Measurements from ENCODE around the gene SMC6. TPM values are rescaled to one million over a fixed set of nuclear protein-coding genes. Genes with fewer than 3 reads are reported as not detected.

The SMC6 gene
- total RNA-seq, 2 donors from 2014 or later = 10.4 to 13.4 TPM

DNA sequence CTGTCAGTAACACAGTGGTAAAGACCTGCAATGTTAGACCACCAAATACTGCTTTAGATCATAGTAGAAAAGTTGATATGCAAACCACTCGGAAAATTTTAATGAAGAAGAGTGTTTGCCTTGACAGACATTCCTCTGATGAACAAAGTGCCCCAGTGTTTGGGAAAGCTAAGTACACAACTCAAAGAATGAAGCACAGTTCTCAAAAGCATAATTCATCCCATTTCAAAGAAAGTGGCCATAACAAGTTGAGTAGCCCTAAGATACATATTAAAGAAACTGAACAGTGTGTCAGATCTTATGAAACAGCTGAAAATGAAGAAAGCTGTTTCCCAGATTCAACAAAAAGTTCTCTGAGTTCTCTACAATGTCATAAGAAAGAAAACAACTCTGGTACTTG is 27.9 kb upstream of the SMC6 start:
- Histone ChIP-seq H3K4me1 (ENCODE audit: control insufficient read depth in 1 of 2, low read depth in 2 of 2) (no peaks in the 10 kb centered on the region), H3K27me3 (replicated peaks; ENCODE audit: insufficient read depth) (no peaks in the 10 kb centered on the region), H3K27ac (no peak overlapping the region), H3K4me3 (no peak overlapping the region), H3K36me3 (no peaks in the 10 kb centered on the region), H3K9me3 (no peaks in the 10 kb centered on the region)
- TF ChIP-seq, protein P1, sequence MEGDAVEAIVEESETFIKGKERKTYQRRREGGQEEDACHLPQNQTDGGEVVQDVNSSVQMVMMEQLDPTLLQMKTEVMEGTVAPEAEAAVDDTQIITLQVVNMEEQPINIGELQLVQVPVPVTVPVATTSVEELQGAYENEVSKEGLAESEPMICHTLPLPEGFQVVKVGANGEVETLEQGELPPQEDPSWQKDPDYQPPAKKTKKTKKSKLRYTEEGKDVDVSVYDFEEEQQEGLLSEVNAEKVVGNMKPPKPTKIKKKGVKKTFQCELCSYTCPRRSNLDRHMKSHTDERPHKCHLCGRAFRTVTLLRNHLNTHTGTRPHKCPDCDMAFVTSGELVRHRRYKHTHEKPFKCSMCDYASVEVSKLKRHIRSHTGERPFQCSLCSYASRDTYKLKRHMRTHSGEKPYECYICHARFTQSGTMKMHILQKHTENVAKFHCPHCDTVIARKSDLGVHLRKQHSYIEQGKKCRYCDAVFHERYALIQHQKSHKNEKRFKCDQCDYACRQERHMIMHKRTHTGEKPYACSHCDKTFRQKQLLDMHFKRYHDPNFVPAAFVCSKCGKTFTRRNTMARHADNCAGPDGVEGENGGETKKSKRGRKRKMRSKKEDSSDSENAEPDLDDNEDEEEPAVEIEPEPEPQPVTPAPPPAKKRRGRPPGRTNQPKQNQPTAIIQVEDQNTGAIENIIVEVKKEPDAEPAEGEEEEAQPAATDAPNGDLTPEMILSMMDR (IDR thresholded peaks at IDR 0.05) = no peak
- ATAC-seq (ENCODE audit: insufficient number of reproducible peaks, low FRiP score, low read depth) = no peak
- DNase-seq (ENCODE audit: low spot score) = no peak

DNA sequence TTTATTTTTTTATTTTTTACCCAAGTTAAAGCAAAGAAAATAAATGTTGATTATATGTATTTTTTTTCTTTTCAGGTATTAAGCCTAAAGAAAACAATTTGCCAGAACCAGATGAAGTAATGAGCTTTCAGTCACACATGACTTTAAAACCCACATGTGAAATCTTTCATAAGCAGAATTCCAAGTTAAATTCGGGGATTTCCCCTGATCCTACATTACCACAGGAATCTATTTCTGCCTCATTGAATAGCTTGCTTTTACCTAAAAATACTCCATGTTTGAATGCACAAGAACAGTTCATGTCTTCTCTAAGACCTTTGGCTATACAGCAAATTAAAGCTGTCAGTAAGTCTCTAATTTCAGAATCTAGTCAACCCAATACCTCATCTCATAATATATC is 26.9 kb upstream of the SMC6 start:
- no peaks in the 10 kb centered on the region for H3K4me1 ChIP-seq (ENCODE audit: control insufficient read depth in 1 of 2, low read depth in 2 of 2)
- no peaks in the 10 kb centered on the region for H3K9me3 ChIP-seq
- H3K4me3 ChIP-seq = no peak overlapping the region
- DNase-seq (ENCODE audit: low spot score) (no peak), ATAC-seq (ENCODE audit: insufficient number of reproducible peaks, low FRiP score, low read depth) (no peak)
- TF ChIP-seq, protein P1 (IDR thresholded peaks at IDR 0.05) = no peak
- no peaks in the 10 kb centered on the region for H3K27me3 ChIP-seq (replicated peaks; ENCODE audit: insufficient read depth)
- H3K36me3 ChIP-seq = no peaks in the 10 kb centered on the region
- no peak overlapping the region for H3K27ac ChIP-seq

DNA sequence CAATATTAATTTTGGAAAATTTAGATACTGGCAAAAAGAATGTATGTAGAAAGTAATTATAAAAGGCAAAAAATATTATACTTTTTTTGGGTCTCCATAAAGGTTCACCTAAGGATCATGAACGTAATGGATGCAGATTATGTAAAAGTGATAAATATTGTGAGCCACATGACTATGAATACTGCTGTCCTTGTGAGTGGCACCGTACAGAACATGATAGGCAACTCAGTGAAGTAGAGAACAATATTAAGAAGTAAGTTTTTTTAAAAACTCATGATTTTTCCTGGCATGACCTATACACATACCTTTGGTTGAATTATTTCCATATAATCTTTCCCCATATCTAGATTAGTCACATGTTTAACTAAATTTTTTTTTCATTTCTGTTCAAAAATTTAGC is 18.9 kb upstream of the SMC6 start:
- Histone ChIP-seq H3K4me3 (no peak overlapping the region), H3K9me3 (no peaks in the 10 kb centered on the region), H3K27me3 (replicated peaks; ENCODE audit: insufficient read depth) (no peaks in the 10 kb centered on the region), H3K36me3 (no peaks in the 10 kb centered on the region), H3K4me1 (ENCODE audit: control insufficient read depth in 1 of 2, low read depth in 2 of 2) (no peaks in the 10 kb centered on the region), H3K27ac (no peak overlapping the region)
- TF ChIP-seq, protein P1 (IDR thresholded peaks at IDR 0.05) = no peak
- DNase-seq (ENCODE audit: low spot score) = no peak
- no peak for ATAC-seq (ENCODE audit: insufficient number of reproducible peaks, low FRiP score, low read depth)

DNA sequence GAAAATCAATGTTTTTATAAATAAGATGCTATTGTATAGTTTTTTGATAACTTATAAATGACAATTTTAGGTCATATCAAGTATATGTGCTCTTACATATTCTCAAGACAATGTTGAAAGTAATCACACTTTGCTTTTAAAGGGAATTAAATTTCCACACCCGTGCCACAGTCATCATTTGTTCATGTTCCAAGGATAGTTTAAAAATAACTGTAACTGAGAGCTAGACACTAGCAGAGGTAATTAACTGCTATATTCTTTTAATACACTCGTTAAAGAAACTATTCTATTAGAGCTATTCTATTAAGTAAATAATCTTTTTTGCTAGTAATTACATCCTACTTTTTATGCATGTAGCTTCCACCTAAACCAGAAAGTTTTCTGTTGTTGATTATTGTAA is 18.3 kb upstream of the SMC6 start:
- H3K27me3 ChIP-seq (replicated peaks; ENCODE audit: insufficient read depth) = no peaks in the 10 kb centered on the region
- H3K27ac ChIP-seq = no peak overlapping the region
- H3K4me1 ChIP-seq (ENCODE audit: control insufficient read depth in 1 of 2, low read depth in 2 of 2) = no peaks in the 10 kb centered on the region
- no peaks in the 10 kb centered on the region for H3K9me3 ChIP-seq
- TF ChIP-seq, protein P1 (IDR thresholded peaks at IDR 0.05) = no peak
- no peak for ATAC-seq (ENCODE audit: insufficient number of reproducible peaks, low FRiP score, low read depth)
- no peak overlapping the region for H3K4me3 ChIP-seq
- H3K36me3 ChIP-seq = no peaks in the 10 kb centered on the region
- no peak for DNase-seq (ENCODE audit: low spot score)

DNA sequence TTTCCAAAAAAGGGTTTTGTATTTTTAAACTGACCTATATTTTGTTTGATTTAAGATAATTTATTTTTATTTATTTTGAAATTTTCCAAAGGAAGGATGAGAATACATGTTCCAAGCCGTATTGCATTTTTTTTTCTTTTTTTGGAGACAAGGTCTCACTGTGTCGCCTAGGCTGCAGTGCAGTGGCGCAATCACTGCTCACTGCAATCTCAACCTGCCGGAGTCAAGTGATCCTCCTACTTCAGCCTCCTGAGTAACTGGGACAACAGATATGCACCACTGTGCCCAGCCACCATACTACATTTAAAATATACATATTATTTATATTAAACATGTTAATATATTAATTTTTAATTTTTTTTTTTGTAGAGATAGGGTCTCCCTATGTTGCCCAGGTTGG is 15.3 kb upstream of the SMC6 start:
- Histone ChIP-seq H3K27me3 (replicated peaks; ENCODE audit: insufficient read depth) (no peaks in the 10 kb centered on the region), H3K4me1 (ENCODE audit: control insufficient read depth in 1 of 2, low read depth in 2 of 2) (no peaks in the 10 kb centered on the region), H3K36me3 (no peaks in the 10 kb centered on the region), H3K27ac (no peak overlapping the region), H3K9me3 (no peaks in the 10 kb centered on the region), H3K4me3 (no peak overlapping the region)
- TF ChIP-seq, protein P1 (IDR thresholded peaks at IDR 0.05) = no peak
- DNase-seq (ENCODE audit: low spot score) (no peak), ATAC-seq (ENCODE audit: insufficient number of reproducible peaks, low FRiP score, low read depth) (no peak)
